PC-9 (cell line): ENCODE data around the gene GSAP. TPM values are rescaled to one million over a fixed set of nuclear protein-coding genes. Genes with fewer than 3 reads are reported as not detected.
"Not testable (repeated sequence)": the region's sequence is repeated elsewhere in the genome, so short reads cannot be mapped to it uniquely, and the experiment has no call there.

ENCODE experiments used
- BruUV-seq: library from RNA; stranded (reverse); fragments of 400-500 nt; replicated peaks from 2 replicates; lab custom pipeline; 2021; lab: Mats Ljungman, UMichigan
- CTCF ChIA-PET: fragments of 300-600 bp; sonication (Branson Sonifier 250); formaldehyde crosslinking; loops from one replicate; lab custom pipeline; 2022; ENCODE audit warnings: antibody characterized with exemption; lab: Charles Lee
- POLR2A ChIA-PET: fragments of 300-600 bp; sonication (Branson Sonifier 250); formaldehyde crosslinking; loops from one replicate; lab custom pipeline; 2022; ENCODE audit warnings: antibody characterized with exemption; ENCODE audit not compliant: unreplicated experiment; lab: Charles Lee
- DNase-seq, 2 experiments: peaks; one replicate each; pipeline versions ENCODE4 v3.0.0 to v3.0.0-alpha.2; 2015 to 2022; ENCODE audit warnings: mixed read lengths in 1 of 2
- H2AFZ ChIP-seq: fragments of 200-600 bp; sonication (generic); 2 replicates; pipeline ENCODE4 v1.8.1; 2017; ENCODE audit warnings: antibody characterized with exemption
- H3F3A ChIP-seq: fragments of 200-600 bp; sonication (generic); 2 replicates; pipeline ENCODE4 v1.8.1; 2017; ENCODE audit warnings: antibody characterized with exemption, mild to moderate bottlenecking, low read depth; ENCODE audit not compliant: insufficient read depth
- H3K27ac ChIP-seq: fragments of 200-600 bp; sonication (generic); 2 replicates; pipeline ENCODE4 v1.6.1; 2016; ENCODE audit warnings: mixed run types
- H3K27me3 ChIP-seq: fragments of 200-600 bp; sonication (generic); 2 replicates; pipeline ENCODE4 v1.6.1; 2016; ENCODE audit warnings: low read depth, mixed run types; ENCODE audit not compliant: insufficient read depth
- H3K36me3 ChIP-seq: fragments of 200-600 bp; sonication (generic); 2 replicates; pipeline ENCODE4 v1.6.1; 2016; ENCODE audit warnings: low read depth, mixed run types
- H3K4me1 ChIP-seq: fragments of 200-600 bp; sonication (generic); replicated peaks from 2 replicates; pipeline ENCODE4 v1.6.1; 2016; ENCODE audit warnings: mixed run types; ENCODE audit not compliant: insufficient read depth
- H3K4me2 ChIP-seq: fragments of 200-600 bp; sonication (generic); 2 replicates; pipeline ENCODE4 v1.6.1; 2017; ENCODE audit warnings: mixed run types
- H3K4me3 ChIP-seq: fragments of 200-600 bp; sonication (generic); 2 replicates; pipeline ENCODE4 v1.6.1; 2016; ENCODE audit warnings: mixed run types
- H3K79me2 ChIP-seq: fragments of 200-600 bp; sonication (generic); 2 replicates; pipeline ENCODE4 v1.6.1; 2017; ENCODE audit warnings: low read depth, mixed run types
- H3K9me2 ChIP-seq: fragments of 200-600 bp; sonication (generic); 2 replicates; pipeline ENCODE4 v1.8.1; 2017; ENCODE audit warnings: mild to moderate bottlenecking; ENCODE audit not compliant: insufficient read depth
- H3K9me3 ChIP-seq: fragments of 200-600 bp; sonication (generic); 2 replicates; pipeline ENCODE4 v1.8.1; 2016; ENCODE audit warnings: low read depth; ENCODE audit not compliant: insufficient read depth
- H4K20me1 ChIP-seq: fragments of 200-600 bp; sonication (generic); 2 replicates; pipeline ENCODE4 v1.8.1; 2017; ENCODE audit not compliant: insufficient read depth
- EZH2 ChIP-seq: fragments of 200-600 bp; sonication (generic); IDR thresholded peaks from 2 replicates; pipeline ENCODE4 v1.8.0; 2017; ENCODE audit warnings: antibody characterized with exemption, low read depth
- intact Hi-C: fragments of 100-400 bp; cut with micrococcal nuclease; formaldehyde crosslinking; loops from one replicate; pipeline ENCODE4 v1.10.0; 2022; ENCODE audit not compliant: unreplicated experiment
- total RNA-seq: library from RNA; stranded (reverse); gene quantifications from 2 replicates; pipeline ENCODE4 v1.2.3, GENCODE V29; 2021
- TF ChIP-seq, protein P1 (sequence below): fragments of 200-600 bp; sonication (generic); conservative IDR thresholded peaks from 2 replicates; pipeline ENCODE4 v1.6.1; 2017; ENCODE audit warnings: mixed run types, antibody characterized with exemption, mild to moderate bottlenecking, moderate library complexity

Gene GSAP
- total RNA-seq, 1 experiment from 2014 or later: 15.6 TPM

DNA sequence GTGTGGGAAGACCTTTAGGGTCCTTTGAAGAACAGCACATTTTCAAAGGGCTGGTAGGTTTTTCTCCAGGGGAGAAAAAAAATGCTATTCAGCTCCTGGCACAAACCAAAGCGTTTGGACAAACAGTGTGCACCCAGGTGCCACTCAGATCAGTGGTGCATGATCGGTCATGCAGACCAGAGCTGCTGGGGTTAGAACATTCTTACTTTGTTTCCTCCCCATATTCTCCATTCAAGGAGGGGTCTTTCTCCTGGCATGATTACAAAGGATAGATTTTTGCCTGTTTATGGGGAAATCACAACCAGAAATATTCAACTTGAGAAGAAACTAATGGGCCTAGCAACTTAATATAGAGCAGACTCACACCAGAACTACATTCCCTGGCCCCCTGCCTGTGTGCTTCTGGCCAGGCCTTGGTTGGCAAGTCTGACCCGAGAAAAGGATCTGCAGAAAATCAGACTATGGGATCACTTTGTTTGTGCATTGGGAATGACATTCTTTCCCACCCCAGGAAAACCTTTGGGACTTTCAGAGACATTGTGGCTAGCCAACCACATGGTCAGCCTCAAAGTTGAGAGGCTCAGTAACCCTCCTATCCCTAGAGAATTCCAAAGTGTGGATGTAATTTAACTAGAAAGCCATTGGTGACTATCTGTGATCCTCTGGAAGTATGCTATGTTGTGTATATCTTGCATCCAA is 134.2 kb downstream of the GSAP start:
- no peak overlapping the region for H3K4me2 ChIP-seq
- H3K79me2 ChIP-seq: no peaks in the 10 kb centered on the region
- intact Hi-C loops: no loop called here
- no peaks in the 10 kb centered on the region for H3K36me3 ChIP-seq
- H3K9me2 ChIP-seq: no peaks in the 10 kb centered on the region
- H4K20me1 ChIP-seq: no peaks in the 10 kb centered on the region
- H3K27ac ChIP-seq: no peak overlapping the region
- no TSS peak for BruUV-seq
- no peak overlapping the region for H2AFZ ChIP-seq
- no peak for DNase-seq
- H3K27me3 ChIP-seq: no peaks in the 10 kb centered on the region
- no peaks in the 10 kb centered on the region for H3F3A ChIP-seq
- TF ChIP-seq, protein P1, sequence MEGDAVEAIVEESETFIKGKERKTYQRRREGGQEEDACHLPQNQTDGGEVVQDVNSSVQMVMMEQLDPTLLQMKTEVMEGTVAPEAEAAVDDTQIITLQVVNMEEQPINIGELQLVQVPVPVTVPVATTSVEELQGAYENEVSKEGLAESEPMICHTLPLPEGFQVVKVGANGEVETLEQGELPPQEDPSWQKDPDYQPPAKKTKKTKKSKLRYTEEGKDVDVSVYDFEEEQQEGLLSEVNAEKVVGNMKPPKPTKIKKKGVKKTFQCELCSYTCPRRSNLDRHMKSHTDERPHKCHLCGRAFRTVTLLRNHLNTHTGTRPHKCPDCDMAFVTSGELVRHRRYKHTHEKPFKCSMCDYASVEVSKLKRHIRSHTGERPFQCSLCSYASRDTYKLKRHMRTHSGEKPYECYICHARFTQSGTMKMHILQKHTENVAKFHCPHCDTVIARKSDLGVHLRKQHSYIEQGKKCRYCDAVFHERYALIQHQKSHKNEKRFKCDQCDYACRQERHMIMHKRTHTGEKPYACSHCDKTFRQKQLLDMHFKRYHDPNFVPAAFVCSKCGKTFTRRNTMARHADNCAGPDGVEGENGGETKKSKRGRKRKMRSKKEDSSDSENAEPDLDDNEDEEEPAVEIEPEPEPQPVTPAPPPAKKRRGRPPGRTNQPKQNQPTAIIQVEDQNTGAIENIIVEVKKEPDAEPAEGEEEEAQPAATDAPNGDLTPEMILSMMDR: no peak
- TF ChIP-seq EZH2: no peak
- ChIA-PET CTCF (no interaction called here), POLR2A (interaction anchor here (0.6 kb wide), 1 partner anchor 127 kb away, joined by 3 read pairs; no protein-coding TSS in a partner anchor)
- H3K9me3 ChIP-seq: no peaks in the 10 kb centered on the region
- no peak overlapping the region for H3K4me3 ChIP-seq
- no peaks in the 10 kb centered on the region for H3K4me1 ChIP-seq

DNA sequence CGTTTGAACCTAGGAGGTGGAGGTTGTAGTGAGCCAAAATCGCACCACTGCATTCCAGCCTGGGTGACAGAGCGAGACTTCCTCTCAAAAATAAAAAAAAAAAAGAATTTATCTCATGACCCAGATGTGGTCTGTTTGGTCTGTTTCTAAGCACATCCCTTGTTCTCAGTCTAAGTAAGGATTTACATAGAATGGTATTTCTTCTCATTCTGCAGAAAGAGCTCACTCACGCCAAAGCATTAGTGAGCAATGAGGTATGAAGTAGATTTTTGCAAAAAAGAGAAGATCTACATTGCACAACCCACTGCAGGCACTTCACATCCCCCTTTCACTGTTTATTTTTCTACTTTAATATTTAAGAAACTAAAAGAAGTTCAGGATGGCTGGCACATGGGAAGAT is 140.0 kb downstream of the GSAP start:
- no peak for DNase-seq
- H3K27me3 ChIP-seq: no peaks in the 10 kb centered on the region
- H3F3A ChIP-seq: no peaks in the 10 kb centered on the region
- H3K4me3 ChIP-seq: no peak overlapping the region
- H2AFZ ChIP-seq: no peak overlapping the region
- ChIA-PET POLR2A (no interaction called here), CTCF (no interaction called here)
- H3K9me2 ChIP-seq: no peaks in the 10 kb centered on the region
- no peak for TF ChIP-seq EZH2
- TF ChIP-seq, protein P1: no peak
- no peaks in the 10 kb centered on the region for H3K9me3 ChIP-seq
- H3K4me1 ChIP-seq: no peaks in the 10 kb centered on the region
- 0 out of 2 replicates have a peak, but pooled peaks cover 4% of the 10 kb centered on the region for H3K36me3 ChIP-seq
- H3K79me2 ChIP-seq: no peaks in the 10 kb centered on the region
- no peak overlapping the region for H3K4me2 ChIP-seq
- no peak overlapping the region for H3K27ac ChIP-seq
- H4K20me1 ChIP-seq: no peaks in the 10 kb centered on the region
- no TSS peak for BruUV-seq
- intact Hi-C loops: no loop called here

DNA sequence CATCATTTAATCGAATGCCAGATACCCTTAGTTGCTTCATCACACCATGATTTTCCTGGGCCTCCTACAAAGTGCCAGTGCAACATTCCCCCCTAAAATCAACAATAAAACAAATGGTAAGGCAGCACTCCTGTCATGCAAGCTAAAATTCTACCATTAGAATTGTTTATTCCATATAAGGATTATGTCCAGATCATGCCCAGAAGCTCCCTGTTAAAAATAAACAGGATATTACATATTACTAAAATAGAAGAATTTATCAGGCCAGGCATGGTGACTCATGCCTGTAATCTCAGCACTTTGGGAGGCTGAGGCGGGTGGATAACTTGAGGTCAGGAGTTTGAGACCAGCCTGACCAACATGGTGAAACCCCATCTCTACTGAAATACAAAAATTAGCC is 140.5 kb downstream of the GSAP start:
- intact Hi-C loops, H4K20me1 ChIP-seq, H3K4me1 ChIP-seq, H3K4me3 ChIP-seq, H3F3A ChIP-seq, H3K36me3 ChIP-seq, DNase-seq, H3K27ac ChIP-seq, H3K79me2 ChIP-seq, H2AFZ ChIP-seq, POLR2A ChIA-PET, H3K27me3 ChIP-seq, H3K9me2 ChIP-seq, H3K4me2 ChIP-seq, BruUV-seq, CTCF ChIA-PET, H3K9me3 ChIP-seq: not testable (repeated sequence)
